HG03135 (cell line): ENCODE data around the gene PCCA.
"Not testable (repeated sequence)": the region's sequence is repeated elsewhere in the genome, so short reads cannot be mapped to it uniquely, and the experiment has no call there.

Source experiments
- ATAC-seq: cut with Tn5 transposase; IDR thresholded peaks from one replicate; pipeline ENCODE4 v1.9.1; 2021; ENCODE audit warnings: mild to moderate bottlenecking, moderate library complexity; ENCODE audit not compliant: unreplicated experiment

PCCA gene

GRCh38 chr13:100350601-100351000 lies 261.7 kb downstream of the PCCA start:
- ATAC-seq = no peak

GRCh38 chr13:100356426-100356825 lies 267.5 kb downstream of the PCCA start:
- no peak for ATAC-seq

GRCh38 chr13:100356889-100357288 lies 268.0 kb downstream of the PCCA start:
- ATAC-seq = no peak

GRCh38 chr13:100357764-100358163 lies 268.9 kb downstream of the PCCA start:
- ATAC-seq = no peak

GRCh38 chr13:100361504-100361903 lies 272.6 kb downstream of the PCCA start:
- ATAC-seq = no peak

- ATAC-seq = no peak
Observed at GRCh38 chr13:100362371-100362770, 273.5 kb downstream of the PCCA start.

GRCh38 chr13:100362781-100363180 lies 273.9 kb downstream of the PCCA start:
- ATAC-seq = no peak

GRCh38 chr13:100363285-100363711 lies 274.4 kb downstream of the PCCA start:
- ATAC-seq = no peak

GRCh38 chr13:100363874-100364273 lies 275.0 kb downstream of the PCCA start:
- ATAC-seq = no peak

GRCh38 chr13:100364591-100364990 lies 275.7 kb downstream of the PCCA start:
- ATAC-seq = no peak

- ATAC-seq = no peak
Observed at GRCh38 chr13:100365680-100366079, 276.8 kb downstream of the PCCA start.

GRCh38 chr13:100378533-100378932 lies 289.6 kb downstream of the PCCA start:
- ATAC-seq = no peak

- no peak for ATAC-seq
Observed at GRCh38 chr13:100381595-100382224, 292.8 kb downstream of the PCCA start.

- no peak for ATAC-seq
Observed at GRCh38 chr13:100382785-100383184, 293.9 kb downstream of the PCCA start.

- ATAC-seq = no peak
Observed at GRCh38 chr13:100387416-100387815, 298.5 kb downstream of the PCCA start.

GRCh38 chr13:100388150-100388549 lies 299.3 kb downstream of the PCCA start:
- not testable (repeated sequence) for ATAC-seq

GRCh38 chr13:100388923-100389322 lies 300.0 kb downstream of the PCCA start:
- ATAC-seq = no peak

- ATAC-seq = no peak
Observed at GRCh38 chr13:100389617-100390016, 300.7 kb downstream of the PCCA start.

- no peak for ATAC-seq
Observed at GRCh38 chr13:100392709-100393630, 304.1 kb downstream of the PCCA start.

GRCh38 chr13:100394005-100394695 lies 305.3 kb downstream of the PCCA start:
- peak; percentile 81 for ATAC-seq

GRCh38 chr13:100395698-100396373 lies 306.9 kb downstream of the PCCA start:
- ATAC-seq = no peak
